WTC11 (cell line): ENCODE measurements around the gene MGMT. TPM values are rescaled to one million over a fixed set of nuclear protein-coding genes. Genes with fewer than 3 reads are reported as not detected.

Source experiments
- ATAC-seq: fragments of 200-7000 bp; cut with Tn5 transposase; 2 replicates; pipeline ENCODE4 v1.10.0; 2021; ENCODE audit warnings: mild to moderate bottlenecking, moderate library complexity
- CTCF ChIA-PET: fragments of 300-600 bp; sonication (Branson Sonifier 250); formaldehyde crosslinking; loops from one replicate; lab custom pipeline; 2021; ENCODE audit warnings: antibody characterized with exemption; lab: Charles Lee
- POLR2A ChIA-PET: fragments of 350-600 bp; sonication (Branson Sonifier 250); formaldehyde crosslinking; loops from one replicate; lab custom pipeline; 2021; ENCODE audit warnings: antibody characterized with exemption; lab: Charles Lee
- DNase-seq: peaks from one replicate; pipeline ENCODE4 v3.0.0; 2021; ENCODE audit warnings: low spot score
- H3K27ac Mint-ChIP-seq: 2 replicates; pipeline ENCODE4 v1.8.0; 2021; ENCODE audit warnings: mixed read lengths
- H3K27me3 Mint-ChIP-seq: 2 replicates; pipeline ENCODE4 v1.8.0; 2021; ENCODE audit warnings: low read depth, mild to moderate bottlenecking, moderate library complexity, mixed read lengths
- H3K36me3 Mint-ChIP-seq: 2 replicates; pipeline ENCODE4 v1.8.0; 2021; ENCODE audit warnings: mixed read lengths
- H3K4me1 Mint-ChIP-seq: 2 replicates; pipeline ENCODE4 v1.8.0; 2022; ENCODE audit warnings: mixed read lengths
- H3K4me3 Mint-ChIP-seq: 2 replicates; pipeline ENCODE4 v1.8.0; 2021; ENCODE audit warnings: mild to moderate bottlenecking, moderate library complexity, mixed read lengths
- H3K9me3 Mint-ChIP-seq: 2 replicates; pipeline ENCODE4 v1.8.0; 2021; ENCODE audit warnings: mixed read lengths
- CREB1 ChIP-seq: sonication (generic); formaldehyde crosslinking; IDR thresholded peaks from 2 replicates; pipeline ENCODE4 v1.8.0; 2023; ENCODE audit warnings: mild to moderate bottlenecking, missing genetic modification reagents
- CREM ChIP-seq: sonication (generic); formaldehyde crosslinking; IDR thresholded peaks from 2 replicates; pipeline ENCODE4 v1.8.1; 2022; ENCODE audit warnings: mild to moderate bottlenecking, missing genetic modification reagents, moderate library complexity
- CTCF ChIP-seq: fragments of 200-600 bp; IDR thresholded peaks from 2 replicates; pipeline ENCODE4 v1.8.0; 2022; ENCODE audit warnings: antibody characterized with exemption
- ELF4 ChIP-seq: sonication (generic); formaldehyde crosslinking; IDR thresholded peaks from 2 replicates; pipeline ENCODE4 v1.8.1; 2022; ENCODE audit warnings: low read depth, mild to moderate bottlenecking, moderate library complexity, missing genetic modification reagents
- EMX1 ChIP-seq: fragments of 250-450 bp; sonication (Bioruptor Pico); IDR thresholded peaks from 2 replicates; pipeline ENCODE4 v1.8.0; 2021; ENCODE audit warnings: mild to moderate bottlenecking
- ERG ChIP-seq: fragments of 250-450 bp; sonication (Bioruptor Pico); IDR thresholded peaks from 2 replicates; pipeline ENCODE4 v1.8.0; 2021; ENCODE audit warnings: mild to moderate bottlenecking
- ESRRA ChIP-seq: sonication (generic); formaldehyde crosslinking; IDR thresholded peaks from 2 replicates; pipeline ENCODE4 v1.8.1; 2022; ENCODE audit warnings: mild to moderate bottlenecking, missing genetic modification reagents, borderline replicate concordance
- FOXJ3 ChIP-seq: sonication (generic); formaldehyde crosslinking; IDR thresholded peaks from 2 replicates; pipeline ENCODE4 v1.9.0; 2021; ENCODE audit warnings: missing genetic modification reagents, mild to moderate bottlenecking, borderline replicate concordance
- FOXK1 ChIP-seq: sonication (generic); formaldehyde crosslinking; IDR thresholded peaks from 2 replicates; pipeline ENCODE4 v1.8.0; 2022; ENCODE audit warnings: mild to moderate bottlenecking, moderate library complexity, missing genetic modification reagents
- GTF2I ChIP-seq: fragments of 250-450 bp; sonication (Bioruptor Pico); conservative IDR thresholded peaks from 2 replicates; pipeline ENCODE4 v1.4.0; 2021; ENCODE audit warnings: mild to moderate bottlenecking
- IRF1 ChIP-seq: sonication (generic); formaldehyde crosslinking; IDR thresholded peaks from 2 replicates; pipeline ENCODE4 v1.8.0; 2023; ENCODE audit warnings: missing genetic modification reagents
- MYBL2 ChIP-seq: sonication (generic); formaldehyde crosslinking; IDR thresholded peaks from 2 replicates; pipeline ENCODE4 v1.8.1; 2023; ENCODE audit warnings: mild to moderate bottlenecking, moderate library complexity, missing genetic modification reagents
- OVOL2 ChIP-seq: fragments of 250-450 bp; sonication (Bioruptor Pico); IDR thresholded peaks from 2 replicates; pipeline ENCODE4 v1.9.0; 2021; ENCODE audit warnings: mild to moderate bottlenecking, borderline replicate concordance
- RELA ChIP-seq: sonication (generic); formaldehyde crosslinking; IDR thresholded peaks from 2 replicates; pipeline ENCODE4 v1.8.1; 2022; ENCODE audit warnings: missing genetic modification reagents, mild to moderate bottlenecking, borderline replicate concordance
- SMAD4 ChIP-seq: sonication (generic); formaldehyde crosslinking; IDR thresholded peaks from 2 replicates; pipeline ENCODE4 v1.8.0; 2022; ENCODE audit warnings: mild to moderate bottlenecking, missing genetic modification reagents
- TEAD1 ChIP-seq: sonication (generic); formaldehyde crosslinking; IDR thresholded peaks from 2 replicates; pipeline ENCODE4 v1.8.0; 2022; ENCODE audit warnings: mild to moderate bottlenecking, missing genetic modification reagents
- ZNF219 ChIP-seq: sonication (generic); formaldehyde crosslinking; IDR thresholded peaks from 2 replicates; pipeline ENCODE4 v1.8.0; 2023; ENCODE audit warnings: missing genetic modification reagents, mild to moderate bottlenecking, borderline replicate concordance
- ZNF263 ChIP-seq: sonication (generic); formaldehyde crosslinking; IDR thresholded peaks from 2 replicates; pipeline ENCODE4 v1.8.1; 2022; ENCODE audit warnings: low read depth, mild to moderate bottlenecking, moderate library complexity, missing genetic modification reagents
- ZNF416 ChIP-seq: fragments of 250-450 bp; sonication (Bioruptor Pico); IDR thresholded peaks from 2 replicates; pipeline ENCODE4 v1.9.0; 2021; ENCODE audit warnings: mild to moderate bottlenecking, inconsistent platforms
- ZNF532 ChIP-seq: fragments of 250-450 bp; sonication (Bioruptor Pico); IDR thresholded peaks from 2 replicates; pipeline ENCODE4 v1.9.0; 2021; ENCODE audit warnings: mild to moderate bottlenecking, borderline replicate concordance
- ZNF671 ChIP-seq: fragments of 250-450 bp; sonication (Bioruptor Pico); IDR thresholded peaks from 2 replicates; pipeline ENCODE4 v1.8.0; 2021; ENCODE audit warnings: mild to moderate bottlenecking
- total RNA-seq: library from RNA; stranded (reverse); gene quantifications from 3 replicates; pipeline ENCODE4 v1.2.3, GENCODE V29; 2021
- TF ChIP-seq, protein P1 (sequence below): sonication (generic); formaldehyde crosslinking; IDR thresholded peaks from 2 replicates; pipeline ENCODE4 v1.8.1; 2023; ENCODE audit warnings: mild to moderate bottlenecking, missing genetic modification reagents, moderate library complexity
- TF ChIP-seq, protein P2 (sequence below): sonication (generic); formaldehyde crosslinking; IDR thresholded peaks from 2 replicates; pipeline ENCODE4 v1.8.1; 2022; ENCODE audit warnings: low read depth, missing genetic modification reagents, borderline replicate concordance
- TF ChIP-seq, protein P3 (sequence below): sonication (generic); formaldehyde crosslinking; IDR thresholded peaks from 2 replicates; pipeline ENCODE4 v1.8.1; 2022; ENCODE audit warnings: mild to moderate bottlenecking, moderate library complexity, missing genetic modification reagents

MGMT gene
- total RNA-seq, 1 experiment from 2014 or later, result 11.8 TPM

DNA sequence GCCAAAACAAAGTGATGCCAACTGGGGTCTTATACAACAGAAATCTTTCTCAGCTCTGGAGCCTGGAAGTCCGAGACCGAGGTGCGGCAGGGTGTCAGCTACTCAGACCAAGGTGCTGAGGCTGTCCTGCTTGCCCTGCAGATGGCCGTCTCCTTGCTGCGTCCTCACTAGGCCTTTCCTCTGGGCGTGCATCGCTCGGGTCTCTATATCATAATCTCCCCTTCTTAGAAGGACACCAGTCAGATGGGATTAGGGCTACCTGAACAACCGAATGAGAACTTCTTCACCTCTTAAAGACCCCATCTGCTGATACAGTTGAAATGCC is 252.3 kb downstream of the MGMT start (continued):
- no peak for TF ChIP-seq ZNF532
- no peak for TF ChIP-seq ELF4 (CRISPR knock-in tag)
- TF ChIP-seq RELA (CRISPR knock-in tag), result no peak

GRCh38 chr10:129719889-129720590 is 253.0 kb downstream of the MGMT start:
- TF ChIP-seq CREB1 (CRISPR knock-in tag) (no peak), FOXK1 (CRISPR knock-in tag) (no peak), ERG (no peak), EMX1 (CRISPR knock-in tag) (no peak), ESRRA (CRISPR knock-in tag) (no peak), ZNF671 (CRISPR knock-in tag) (no peak), OVOL2 (no peak), ZNF219 (CRISPR knock-in tag) (no peak), CTCF (no peak)
- POLR2A ChIA-PET, result interaction anchor here (0.6 kb wide), 1 partner anchor 8 kb away, joined by 3 read pairs; no protein-coding TSS in a partner anchor
- no peak overlapping the region for H3K4me3 Mint-ChIP-seq
- no peak for ATAC-seq
- H3K27ac Mint-ChIP-seq, result no peak overlapping the region
- no peak for DNase-seq
- H3K36me3 Mint-ChIP-seq, result peaks cover 8% of the 10 kb centered on the region
- peaks cover 9% of the 10 kb centered on the region for H3K4me1 Mint-ChIP-seq
- H3K9me3 Mint-ChIP-seq, result peaks cover 10% of the 10 kb centered on the region
- H3K27me3 Mint-ChIP-seq, result no peaks in the 10 kb centered on the region
- CTCF ChIA-PET, result no interaction called here

DNA sequence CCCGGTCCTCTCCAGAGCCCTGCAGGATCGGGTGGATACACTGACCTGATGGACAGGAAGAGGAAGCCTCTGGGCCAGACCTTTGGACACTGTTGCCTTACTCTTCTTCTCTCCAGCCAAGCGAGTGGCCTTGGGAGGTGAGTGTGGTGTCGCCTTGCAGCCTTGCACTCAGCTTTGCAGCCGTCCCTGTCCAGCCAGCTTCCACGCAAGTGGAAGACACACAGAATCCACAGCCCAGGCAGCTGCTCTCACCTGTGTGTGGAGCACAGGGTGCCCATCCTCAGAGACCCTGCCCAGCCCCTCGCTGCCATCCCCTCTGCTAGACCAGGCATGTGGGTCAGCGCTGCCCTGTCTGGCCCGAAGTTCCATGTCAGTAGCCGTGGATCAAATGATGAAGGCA is 258.0 kb downstream of the MGMT start:
- Mint-ChIP-seq H3K4me3 (no peak overlapping the region), H3K27ac (no peak overlapping the region), H3K27me3 (no peaks in the 10 kb centered on the region), H3K36me3 (peaks cover 34% of the 10 kb centered on the region), H3K9me3 (peaks cover 35% of the 10 kb centered on the region), H3K4me1 (peaks cover 1% of the 10 kb centered on the region)
- CTCF ChIA-PET, result no interaction called here
- ATAC-seq, result no peak
- POLR2A ChIA-PET, result no interaction called here
- peak; percentile 4 for DNase-seq
- TF ChIP-seq MYBL2 (CRISPR knock-in tag) (no peak), GTF2I (CRISPR knock-in tag) (no peak), RELA (CRISPR knock-in tag) (no peak), CREM (no peak), ZNF263 (no peak), TEAD1 (CRISPR knock-in tag) (no peak), ZNF416 (no peak), IRF1 (CRISPR knock-in tag) (no peak), SMAD4 (CRISPR knock-in tag) (no peak), FOXJ3 (CRISPR knock-in tag) (no peak)
- TF ChIP-seq, protein P1, sequence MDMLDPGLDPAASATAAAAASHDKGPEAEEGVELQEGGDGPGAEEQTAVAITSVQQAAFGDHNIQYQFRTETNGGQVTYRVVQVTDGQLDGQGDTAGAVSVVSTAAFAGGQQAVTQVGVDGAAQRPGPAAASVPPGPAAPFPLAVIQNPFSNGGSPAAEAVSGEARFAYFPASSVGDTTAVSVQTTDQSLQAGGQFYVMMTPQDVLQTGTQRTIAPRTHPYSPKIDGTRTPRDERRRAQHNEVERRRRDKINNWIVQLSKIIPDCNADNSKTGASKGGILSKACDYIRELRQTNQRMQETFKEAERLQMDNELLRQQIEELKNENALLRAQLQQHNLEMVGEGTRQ (CRISPR knock-in tag), result no peak
- TF ChIP-seq, protein P2, sequence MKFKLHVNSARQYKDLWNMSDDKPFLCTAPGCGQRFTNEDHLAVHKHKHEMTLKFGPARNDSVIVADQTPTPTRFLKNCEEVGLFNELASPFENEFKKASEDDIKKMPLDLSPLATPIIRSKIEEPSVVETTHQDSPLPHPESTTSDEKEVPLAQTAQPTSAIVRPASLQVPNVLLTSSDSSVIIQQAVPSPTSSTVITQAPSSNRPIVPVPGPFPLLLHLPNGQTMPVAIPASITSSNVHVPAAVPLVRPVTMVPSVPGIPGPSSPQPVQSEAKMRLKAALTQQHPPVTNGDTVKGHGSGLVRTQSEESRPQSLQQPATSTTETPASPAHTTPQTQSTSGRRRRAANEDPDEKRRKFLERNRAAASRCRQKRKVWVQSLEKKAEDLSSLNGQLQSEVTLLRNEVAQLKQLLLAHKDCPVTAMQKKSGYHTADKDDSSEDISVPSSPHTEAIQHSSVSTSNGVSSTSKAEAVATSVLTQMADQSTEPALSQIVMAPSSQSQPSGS (CRISPR knock-in tag), result no peak
- TF ChIP-seq, protein P3, sequence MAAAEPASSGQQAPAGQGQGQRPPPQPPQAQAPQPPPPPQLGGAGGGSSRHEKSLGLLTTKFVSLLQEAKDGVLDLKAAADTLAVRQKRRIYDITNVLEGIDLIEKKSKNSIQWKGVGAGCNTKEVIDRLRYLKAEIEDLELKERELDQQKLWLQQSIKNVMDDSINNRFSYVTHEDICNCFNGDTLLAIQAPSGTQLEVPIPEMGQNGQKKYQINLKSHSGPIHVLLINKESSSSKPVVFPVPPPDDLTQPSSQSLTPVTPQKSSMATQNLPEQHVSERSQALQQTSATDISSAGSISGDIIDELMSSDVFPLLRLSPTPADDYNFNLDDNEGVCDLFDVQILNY, result no peak
